ENCODE data around the gene PLEKHA7. TPM values are rescaled to one million over a fixed set of nuclear protein-coding genes. Genes with fewer than 3 reads are reported as not detected.

Gene PLEKHA7
- total RNA-seq, 1 donor from 2014 or later: 15.6 TPM

DNA sequence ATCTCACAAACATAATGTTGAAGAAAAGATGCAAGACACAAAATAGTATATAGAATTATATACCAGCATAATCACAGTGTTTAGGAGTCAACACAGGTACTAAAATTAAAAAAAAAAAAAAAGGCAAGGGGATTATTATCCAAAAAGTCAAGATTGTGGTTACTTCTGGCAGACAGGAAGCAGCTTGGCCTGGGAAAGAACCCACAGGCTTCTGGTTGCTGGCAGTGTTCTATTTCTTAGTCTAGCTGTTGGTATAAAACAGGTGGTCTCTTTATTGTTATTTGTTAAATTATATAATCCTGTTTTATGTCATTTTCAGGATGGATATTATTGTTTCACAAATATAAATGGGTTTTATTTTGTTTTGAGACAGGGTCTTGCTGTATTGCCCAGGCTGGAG, 221.8 kb downstream of the PLEKHA7 start:
- peak overlapping the region; percentile 92 for H3K27ac Mint-ChIP-seq (ENCODE audit: unreplicated experiment)
- peaks cover 45% of the 10 kb centered on the region for H3K4me1 Mint-ChIP-seq (ENCODE audit: unreplicated experiment)
- TF ChIP-seq, protein P1, sequence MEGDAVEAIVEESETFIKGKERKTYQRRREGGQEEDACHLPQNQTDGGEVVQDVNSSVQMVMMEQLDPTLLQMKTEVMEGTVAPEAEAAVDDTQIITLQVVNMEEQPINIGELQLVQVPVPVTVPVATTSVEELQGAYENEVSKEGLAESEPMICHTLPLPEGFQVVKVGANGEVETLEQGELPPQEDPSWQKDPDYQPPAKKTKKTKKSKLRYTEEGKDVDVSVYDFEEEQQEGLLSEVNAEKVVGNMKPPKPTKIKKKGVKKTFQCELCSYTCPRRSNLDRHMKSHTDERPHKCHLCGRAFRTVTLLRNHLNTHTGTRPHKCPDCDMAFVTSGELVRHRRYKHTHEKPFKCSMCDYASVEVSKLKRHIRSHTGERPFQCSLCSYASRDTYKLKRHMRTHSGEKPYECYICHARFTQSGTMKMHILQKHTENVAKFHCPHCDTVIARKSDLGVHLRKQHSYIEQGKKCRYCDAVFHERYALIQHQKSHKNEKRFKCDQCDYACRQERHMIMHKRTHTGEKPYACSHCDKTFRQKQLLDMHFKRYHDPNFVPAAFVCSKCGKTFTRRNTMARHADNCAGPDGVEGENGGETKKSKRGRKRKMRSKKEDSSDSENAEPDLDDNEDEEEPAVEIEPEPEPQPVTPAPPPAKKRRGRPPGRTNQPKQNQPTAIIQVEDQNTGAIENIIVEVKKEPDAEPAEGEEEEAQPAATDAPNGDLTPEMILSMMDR (IDR thresholded peaks at IDR 0.05): no peak
- H3K4me3 Mint-ChIP-seq (ENCODE audit: unreplicated experiment): no peak overlapping the region
- H3K9me3 Mint-ChIP-seq (ENCODE audit: unreplicated experiment): no peaks in the 10 kb centered on the region
- DNase-seq (ENCODE audit: extremely low spot score, unreplicated experiment): no peak
- H3K36me3 Mint-ChIP-seq (ENCODE audit: unreplicated experiment): no peaks in the 10 kb centered on the region
- H3K27me3 Mint-ChIP-seq (ENCODE audit: unreplicated experiment): no peaks in the 10 kb centered on the region

DNA sequence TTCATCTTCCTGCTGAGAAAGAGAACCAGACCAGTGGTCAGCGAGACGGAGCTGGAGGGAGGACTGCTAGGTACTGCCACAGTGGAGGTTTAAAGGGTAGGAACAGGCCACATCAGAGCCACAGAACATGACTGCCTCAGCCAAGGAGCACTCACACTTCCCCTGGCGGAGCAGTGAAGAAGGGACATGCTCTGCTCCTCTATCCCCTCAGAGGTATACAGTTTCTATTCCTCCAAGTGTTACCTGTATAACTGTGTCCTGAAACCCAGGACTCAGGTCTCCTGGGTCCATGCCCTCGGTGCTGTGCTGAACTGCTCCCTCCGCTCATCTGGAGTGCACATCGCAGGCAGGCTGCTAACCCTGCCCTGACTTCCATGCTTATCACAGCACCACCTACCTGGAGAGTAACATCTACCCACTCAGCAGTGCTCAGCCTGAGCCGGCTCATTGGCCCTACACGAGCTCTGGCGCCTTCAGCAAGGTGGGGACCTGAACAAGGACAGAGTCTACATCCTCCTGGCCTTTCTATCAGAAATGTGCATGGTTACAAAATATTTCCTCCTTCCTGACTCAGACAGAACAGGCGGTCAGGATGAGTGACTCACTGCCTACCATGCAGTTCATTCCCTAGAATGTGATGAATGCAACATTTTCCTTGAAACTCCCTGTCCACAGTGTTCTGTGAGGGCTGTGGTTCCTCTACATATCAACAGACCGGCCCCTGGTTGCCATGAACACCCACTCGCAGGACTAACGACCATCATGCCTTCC, 222.8 kb downstream of the PLEKHA7 start:
- DNase-seq (ENCODE audit: extremely low spot score, unreplicated experiment): no peak
- Mint-ChIP-seq H3K4me1 (ENCODE audit: unreplicated experiment) (peaks cover 50% of the 10 kb centered on the region), H3K27ac (ENCODE audit: unreplicated experiment) (peak overlapping the region; percentile 92), H3K27me3 (ENCODE audit: unreplicated experiment) (no peaks in the 10 kb centered on the region), H3K4me3 (ENCODE audit: unreplicated experiment) (peak overlapping the region; percentile 6), H3K9me3 (ENCODE audit: unreplicated experiment) (no peaks in the 10 kb centered on the region), H3K36me3 (ENCODE audit: unreplicated experiment) (no peaks in the 10 kb centered on the region)
- TF ChIP-seq, protein P1 (IDR thresholded peaks at IDR 0.05): no peak

GRCh38 chr11:16790486-16791190, 223.6 kb downstream of the PLEKHA7 start:
- Mint-ChIP-seq H3K36me3 (ENCODE audit: unreplicated experiment) (no peaks in the 10 kb centered on the region), H3K4me1 (ENCODE audit: unreplicated experiment) (peaks cover 50% of the 10 kb centered on the region), H3K27ac (ENCODE audit: unreplicated experiment) (peak overlapping the region; percentile 92), H3K27me3 (ENCODE audit: unreplicated experiment) (no peaks in the 10 kb centered on the region), H3K9me3 (ENCODE audit: unreplicated experiment) (no peaks in the 10 kb centered on the region), H3K4me3 (ENCODE audit: unreplicated experiment) (no peak overlapping the region)
- DNase-seq (ENCODE audit: extremely low spot score, unreplicated experiment): no peak
- TF ChIP-seq, protein P1 (IDR thresholded peaks at IDR 0.05): no peak

DNA sequence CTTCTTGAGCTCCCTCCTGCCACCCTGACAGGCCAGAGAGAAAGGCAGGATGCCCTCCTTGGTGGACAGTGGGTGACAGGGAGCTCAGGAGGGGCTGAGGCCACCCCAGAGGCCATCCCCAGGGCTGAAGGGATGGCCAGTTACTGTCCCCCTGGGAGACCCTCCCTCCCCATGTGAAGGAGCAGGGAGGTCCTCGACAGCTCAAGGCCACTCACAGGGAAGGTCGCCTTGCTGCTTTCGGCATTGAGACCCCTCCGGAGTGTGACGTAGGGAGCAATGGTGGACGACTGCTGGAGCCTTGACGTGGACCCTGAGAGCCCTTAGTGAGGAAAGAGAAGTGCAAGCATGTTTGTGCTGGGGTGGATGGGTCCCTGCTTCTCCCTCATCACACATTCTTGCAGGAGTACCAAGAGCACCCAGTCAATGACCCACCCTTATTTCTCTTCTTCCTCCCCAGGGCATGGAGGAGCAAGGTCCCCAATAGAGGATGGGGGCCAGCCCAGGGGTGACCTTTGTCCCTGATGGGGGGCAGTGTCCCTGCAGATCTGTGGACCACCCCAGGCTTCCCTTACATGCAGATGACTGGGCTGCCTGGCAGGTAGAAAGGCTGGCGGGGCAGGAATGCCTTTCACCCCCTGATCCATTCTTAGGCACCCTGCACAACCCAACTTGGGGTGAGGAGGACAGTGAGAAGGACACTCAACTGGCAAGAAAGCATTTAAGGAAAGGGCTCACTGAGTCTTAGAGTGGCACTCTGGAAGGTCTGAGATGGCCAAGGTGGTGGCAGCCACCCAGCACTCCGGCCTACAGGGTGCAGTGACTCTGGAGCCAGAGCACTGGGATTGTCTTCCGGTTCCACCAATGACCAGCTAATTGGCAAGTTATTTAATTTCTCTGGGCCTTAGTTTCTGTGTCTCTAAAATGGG, 224.4 kb downstream of the PLEKHA7 start:
- Mint-ChIP-seq H3K27me3 (ENCODE audit: unreplicated experiment) (no peaks in the 10 kb centered on the region), H3K9me3 (ENCODE audit: unreplicated experiment) (no peaks in the 10 kb centered on the region), H3K27ac (ENCODE audit: unreplicated experiment) (peak overlapping the region; percentile 60), H3K4me1 (ENCODE audit: unreplicated experiment) (peaks cover 45% of the 10 kb centered on the region), H3K36me3 (ENCODE audit: unreplicated experiment) (no peaks in the 10 kb centered on the region), H3K4me3 (ENCODE audit: unreplicated experiment) (no peak overlapping the region)
- no peak for DNase-seq (ENCODE audit: extremely low spot score, unreplicated experiment)
- TF ChIP-seq, protein P1 (IDR thresholded peaks at IDR 0.05): no peak
